Breast epithelium (tissue), 4 donors: Measurements from ENCODE around the gene UCP2. TPM values are rescaled to one million over a fixed set of nuclear protein-coding genes. Genes with fewer than 3 reads are reported as not detected.

Source experiments
- DNase-seq, 2 donors: peaks; one replicate each; pipeline ENCODE4 v3.0.0-alpha.2; 2019; ENCODE audit warnings: low spot score in 2 of 2
- H3K27ac ChIP-seq, 2 donors: fragments of 200-600 bp; sonication (generic) in 1 of 2; one replicate each; pipeline ENCODE4 v1.5.1; 2016 to 2019; ENCODE audit warnings: mild to moderate bottlenecking in 1 of 2
- H3K27me3 ChIP-seq, 2 donors: fragments of 200-600 bp; sonication (generic) in 1 of 2; one replicate each; pipeline versions ENCODE4 v1.5.1 to v1.6.0; 2017 to 2019; ENCODE audit warnings: control low read depth in 1 of 2, mild to moderate bottlenecking in 1 of 2
- H3K36me3 ChIP-seq: fragments of 200-600 bp; one replicate; pipeline ENCODE4 v1.5.1; 2019
- H3K4me1 ChIP-seq, 2 donors: fragments of 200-600 bp; sonication (generic); one replicate each; pipeline ENCODE4 v1.5.1; 2016 to 2019; ENCODE audit warnings: control low read depth in 1 of 2
- H3K4me3 ChIP-seq, 3 donors: fragments of 200-600 bp; sonication (generic); 1 replicate in 2 of 3; 2 replicates in 1 of 3; pipeline ENCODE4 v1.5.1; 2016 to 2019; ENCODE audit warnings: mild to moderate bottlenecking in 3 of 3, moderate library complexity in 2 of 3
- H3K9me3 ChIP-seq, 2 donors: fragments of 200-600 bp; sonication (generic) in 1 of 2; one replicate each; pipeline ENCODE4 v1.5.1; 2016 to 2019; ENCODE audit warnings: control low read depth in 1 of 2
- CTCF ChIP-seq, 3 donors: fragments of 450-650 bp; IDR thresholded peaks; one replicate each; pipeline ENCODE4 v1.5.1; 2016 to 2017; ENCODE audit warnings: antibody characterized with exemption in 3 of 3, mild to moderate bottlenecking in 3 of 3, moderate library complexity in 3 of 3
- POLR2A ChIP-seq: fragments of 450-650 bp; IDR thresholded peaks from one replicate; pipeline ENCODE4 v1.6.1; 2016; ENCODE audit warnings: antibody characterized with exemption, mild to moderate bottlenecking, moderate library complexity
- POLR2AphosphoS5 ChIP-seq, 3 donors: sonication (generic); formaldehyde crosslinking; IDR thresholded peaks; one replicate each; pipeline ENCODE4 v1.6.1; 2017; ENCODE audit warnings: antibody characterized with exemption in 3 of 3
- intact Hi-C: fragments of 100-400 bp; cut with DNase I; formaldehyde crosslinking; loops from one replicate; pipeline ENCODE4 v1.15.1; 2023; ENCODE audit warnings: low total_unique reads
- total RNA-seq, 3 donors: library from RNA; depleted of rRNA; stranded (reverse); fragments of >200 nt; gene quantifications; one replicate each; pipeline ENCODE4 v1.1.0, GENCODE V29; 2016

UCP2 gene
- total RNA-seq, 3 donors from 2014 or later = 28.2 to 82.4 (median 45.2) TPM

GRCh38 chr11:73963861-73964260 is 18.8 kb downstream of the UCP2 start:
- H3K27me3 ChIP-seq = no peaks in the 10 kb centered on the region
- H3K36me3 ChIP-seq = no peaks in the 10 kb centered on the region
- no peaks in the 10 kb centered on the region for H3K4me1 ChIP-seq
- peak in 1 of 2 donors; percentile 14 for DNase-seq
- H3K9me3 ChIP-seq = no peaks in the 10 kb centered on the region
- H3K27ac ChIP-seq = no peak overlapping the region
- TF ChIP-seq POLR2A (no peak), CTCF (IDR thresholded peaks at IDR 0.05) (no peak), POLR2AphosphoS5 (IDR thresholded peaks at IDR 0.05) (no peak)
- H3K4me3 ChIP-seq = no peak overlapping the region
- intact Hi-C loops = no loop called here

GRCh38 chr11:73962101-73962705 is 20.4 kb downstream of the UCP2 start:
- Histone ChIP-seq H3K4me3 (no peak overlapping the region), H3K9me3 (no peaks in the 10 kb centered on the region), H3K4me1 (no peaks in the 10 kb centered on the region), H3K36me3 (no peaks in the 10 kb centered on the region), H3K27me3 (no peaks in the 10 kb centered on the region), H3K27ac (no peak overlapping the region)
- intact Hi-C loops = no loop called here
- DNase-seq = no peak
- TF ChIP-seq POLR2AphosphoS5 (IDR thresholded peaks at IDR 0.05) (no peak), CTCF (IDR thresholded peaks at IDR 0.05) (no peak), POLR2A (no peak)

- intact Hi-C loops = no loop called here
- Histone ChIP-seq H3K9me3 (no peaks in the 10 kb centered on the region), H3K27me3 (no peaks in the 10 kb centered on the region), H3K4me1 (no peaks in the 10 kb centered on the region), H3K36me3 (no peaks in the 10 kb centered on the region), H3K27ac (no peak overlapping the region), H3K4me3 (no peak overlapping the region)
- no peak for TF ChIP-seq POLR2A
- no peak for TF ChIP-seq POLR2AphosphoS5 (IDR thresholded peaks at IDR 0.05)
- no peak for TF ChIP-seq CTCF (IDR thresholded peaks at IDR 0.05)
- DNase-seq = peak in 1 of 2 donors; percentile 28
Measured at GRCh38 chr11:73961321-73961720, 21.3 kb downstream of the UCP2 start.

- H3K9me3 ChIP-seq = no peaks in the 10 kb centered on the region
- H3K27ac ChIP-seq = no peak overlapping the region
- intact Hi-C loops = no loop called here
- no peaks in the 10 kb centered on the region for H3K36me3 ChIP-seq
- no peaks in the 10 kb centered on the region for H3K4me1 ChIP-seq
- no peak overlapping the region for H3K4me3 ChIP-seq
- H3K27me3 ChIP-seq = no peaks in the 10 kb centered on the region
- TF ChIP-seq CTCF (IDR thresholded peaks at IDR 0.05) = no peak
- no peak for TF ChIP-seq POLR2A
- no peak for TF ChIP-seq POLR2AphosphoS5 (IDR thresholded peaks at IDR 0.05)
- no peak for DNase-seq
Measured at GRCh38 chr11:73958521-73959141, 24.0 kb downstream of the UCP2 start.

- DNase-seq = no peak
- Histone ChIP-seq H3K27ac (no peak overlapping the region), H3K4me1 (no peaks in the 10 kb centered on the region), H3K36me3 (no peaks in the 10 kb centered on the region), H3K4me3 (no peak overlapping the region), H3K9me3 (no peaks in the 10 kb centered on the region), H3K27me3 (no peaks in the 10 kb centered on the region)
- intact Hi-C loops = no loop called here
- TF ChIP-seq POLR2A (no peak), POLR2AphosphoS5 (IDR thresholded peaks at IDR 0.05) (no peak), CTCF (IDR thresholded peaks at IDR 0.05) (no peak)
Measured at GRCh38 chr11:73957654-73958361, 24.8 kb downstream of the UCP2 start.
